SK-N-SH (cell line): ENCODE measurements around the gene HID1. TPM values are rescaled to one million over a fixed set of nuclear protein-coding genes. Genes with fewer than 3 reads are reported as not detected.

Experiments
- CTCF ChIA-PET: fragments of 300-600, 350-600 bp; formaldehyde crosslinking; extraction: SDS; loops from one replicate; lab custom pipeline; 2021; lab: Yijun Ruan, JAX
- POLR2A ChIA-PET: fragments of 350-600 bp; sonication (Branson Sonifier 250); formaldehyde crosslinking; extraction: SDS; loops from one replicate; lab custom pipeline; 2020; ENCODE audit warnings: antibody characterized with exemption, inconsistent platforms; lab: Yijun Ruan, JAX
- DNase-seq: peaks from one replicate; pipeline ENCODE4 v3.0.0; 2012
- H2AFZ ChIP-seq: fragments of 200-600 bp; sonication (generic); 2 replicates; pipeline ENCODE4 v1.8.1; 2016; ENCODE audit warnings: antibody characterized with exemption, mild to moderate bottlenecking, low read depth
- H3F3A ChIP-seq: fragments of 200-600 bp; sonication (generic); replicated peaks from 2 replicates; pipeline ENCODE3; 2016; ENCODE audit warnings: antibody characterized with exemption, mild to moderate bottlenecking; ENCODE audit not compliant: insufficient read depth
- H3K27ac ChIP-seq, 2 experiments: fragments of 200-500 bp in 1 of 2; fragments of 200-600 bp in 1 of 2; sonication (Bioruptor generic) in 1 of 2; sonication (generic), shearing (Covaris generic) in 1 of 2; 2 replicates each; pipeline versions ENCODE4 v1.5.1 to v1.6.1; 2014 to 2016; ENCODE audit warnings: low read depth in 2 of 2, inconsistent platforms in 1 of 2, low read length in 1 of 2, mild to moderate bottlenecking in 1 of 2, mixed read lengths in 1 of 2
- H3K27me3 ChIP-seq: fragments of 200-600 bp; sonication (generic), shearing (Covaris generic); 2 replicates; pipeline ENCODE4 v1.6.1; 2016; ENCODE audit warnings: mixed run types; ENCODE audit not compliant: insufficient read depth
- H3K36me3 ChIP-seq, 2 experiments: fragments of 200-500 bp in 1 of 2; fragments of 200-600 bp in 1 of 2; sonication (Bioruptor generic) in 1 of 2; sonication (generic) in 1 of 2; replicated peaks in 1 of 2; 2 replicates each; pipeline versions ENCODE3 to v1.5.1; 2014 to 2016; ENCODE audit warnings: low read length in 1 of 2, mild to moderate bottlenecking in 1 of 2; ENCODE audit not compliant: insufficient read depth in 2 of 2, control insufficient read depth in 1 of 2
- H3K4me1 ChIP-seq, 2 experiments: fragments of 200-500 bp in 1 of 2; fragments of 200-600 bp in 1 of 2; sonication (Bioruptor generic) in 1 of 2; sonication (generic), shearing (Covaris generic) in 1 of 2; 2 replicates each; pipeline versions ENCODE4 v1.5.1 to v1.6.1; 2014 to 2016; ENCODE audit warnings: low read depth in 1 of 2, low read length in 1 of 2, mixed run types in 1 of 2; ENCODE audit not compliant: insufficient read depth in 2 of 2, control insufficient read depth in 1 of 2
- H3K4me2 ChIP-seq: fragments of 200-600 bp; sonication (generic), shearing (Covaris generic); 2 replicates; pipeline ENCODE4 v1.6.1; 2017; ENCODE audit warnings: mixed run types
- H3K4me3 ChIP-seq, 2 experiments: fragments of 200-500 bp in 1 of 2; fragments of 200-600 bp in 1 of 2; sonication (Bioruptor generic) in 1 of 2; sonication (generic), shearing (Covaris generic) in 1 of 2; 2 replicates each; pipeline versions ENCODE4 v1.5.1 to v1.8.1; 2014 to 2016; ENCODE audit warnings: low read depth in 2 of 2, inconsistent platforms in 1 of 2, low read length in 1 of 2, mild to moderate bottlenecking in 1 of 2, mixed read lengths in 1 of 2, moderate library complexity in 1 of 2
- H3K79me2 ChIP-seq: fragments of 200-600 bp; sonication (generic); 2 replicates; pipeline ENCODE4 v1.8.1; 2017; ENCODE audit warnings: mild to moderate bottlenecking; ENCODE audit not compliant: insufficient read depth
- H3K9ac ChIP-seq: fragments of 200-600 bp; sonication (generic); 2 replicates; pipeline ENCODE4 v1.6.1; 2017; ENCODE audit warnings: mixed run types
- H3K9me2 ChIP-seq: fragments of 200-600 bp; sonication (generic); 2 replicates; pipeline ENCODE4 v1.6.1; 2017; ENCODE audit warnings: mixed run types
- H3K9me3 ChIP-seq: fragments of 200-600 bp; sonication (generic); 2 replicates; pipeline ENCODE4 v1.6.1; 2017; ENCODE audit warnings: mixed run types, mild to moderate bottlenecking, moderate library complexity
- H4K20me1 ChIP-seq: fragments of 200-600 bp; sonication (generic); 2 replicates; pipeline ENCODE4 v1.6.1; 2017; ENCODE audit warnings: mild to moderate bottlenecking, mixed run types; ENCODE audit not compliant: insufficient read depth
- GABPA ChIP-seq: IDR thresholded peaks from 2 replicates; pipeline ENCODE4 v1.4.0; 2012; ENCODE audit warnings: low read depth, mild to moderate bottlenecking
- IRF3 ChIP-seq: fragments of 150-350 bp; IDR thresholded peaks from 2 replicates; pipeline ENCODE4 v1.6.1; 2016; ENCODE audit warnings: mild to moderate bottlenecking, low read depth, low read length
- MAX ChIP-seq: IDR thresholded peaks from 2 replicates; pipeline ENCODE4 v1.4.0; 2012; ENCODE audit warnings: low read depth
- MXI1 ChIP-seq: IDR thresholded peaks from 2 replicates; pipeline ENCODE4 v1.6.1; 2012; ENCODE audit warnings: mild to moderate bottlenecking, low read depth, low read length, improper control_type of control experiment
- NFIC ChIP-seq: IDR thresholded peaks from 2 replicates; pipeline ENCODE4 v1.4.0; 2012; ENCODE audit warnings: borderline replicate concordance
- RCOR1 ChIP-seq: fragments of 150-350 bp; IDR thresholded peaks from 2 replicates; pipeline ENCODE4 v1.6.1; 2017; ENCODE audit warnings: antibody characterized with exemption, low read length
- RFX5 ChIP-seq: IDR thresholded peaks from 2 replicates; pipeline ENCODE4 v1.6.1; 2012; ENCODE audit warnings: mild to moderate bottlenecking, improper control_type of control experiment, low read length
- RXRA ChIP-seq: IDR thresholded peaks from 2 replicates; pipeline ENCODE4 v1.4.0; 2012; ENCODE audit warnings: low read depth, mild to moderate bottlenecking, borderline replicate concordance
- TCF12 ChIP-seq: IDR thresholded peaks from 2 replicates; pipeline ENCODE4 v1.4.0; 2012
- TEAD4 ChIP-seq: IDR thresholded peaks from 2 replicates; pipeline ENCODE4 v1.4.0; 2012; ENCODE audit warnings: mild to moderate bottlenecking, borderline replicate concordance; ENCODE audit not compliant: insufficient read depth
- USF1 ChIP-seq: IDR thresholded peaks from 2 replicates; pipeline ENCODE4 v1.4.0; 2012; ENCODE audit warnings: low read depth, borderline replicate concordance
- YY1 ChIP-seq: IDR thresholded peaks from 2 replicates; pipeline ENCODE4 v1.4.0; 2012; ENCODE audit warnings: low read depth, mild to moderate bottlenecking
- WGBS: methylation state at CpG from one replicate; pipeline ENCODE4 v1.1.6; 2017; ENCODE audit warnings: low lambda C conversion rate; 5-methylcytosine and 5-hydroxymethylcytosine counted together
- polyA plus RNA-seq, 3 experiments: library from polyadenylated mRNA; depleted of rRNA; stranded (reverse); fragments of >200 nt; gene quantifications; 2 replicates each; pipeline ENCODE4 v1.2.3, GENCODE V29; 2012

The HID1 gene
- polyA plus RNA-seq, 1 of the 3 experiments (the other 2 are of a cell fraction), result 2.5 TPM

GRCh38 chr17:75005291-75005690 lies 32.7 kb upstream of the HID1 start:
- no peak for TF ChIP-seq MAX
- TF ChIP-seq RFX5, result no peak
- no peak for TF ChIP-seq YY1
- TF ChIP-seq TEAD4, result no peak
- no peak for TF ChIP-seq RCOR1
- no peak for TF ChIP-seq IRF3
- TF ChIP-seq, all 33 proteins: peak for 0
- no peak for DNase-seq
- Histone ChIP-seq H4K20me1 (no peaks in the 10 kb centered on the region), H3K4me3 (no peak overlapping the region), H3K4me1 (peaks cover 0 to 1% of the 10 kb centered on the region in 2 experiments; a peak in 1 of 4 replicates), H3K9ac (no peak overlapping the region), H3K36me3 (peaks cover 18 to 32% of the 10 kb centered on the region in 2 experiments), H2AFZ (no peak overlapping the region), H3K9me2 (no peaks in the 10 kb centered on the region), H3K27ac (no peak overlapping the region), H3K4me2 (no peak overlapping the region), H3K79me2 (no peaks in the 10 kb centered on the region), H3K27me3 (no peaks in the 10 kb centered on the region), H3K9me3 (no peaks in the 10 kb centered on the region), H3F3A (no peaks in the 10 kb centered on the region)
- POLR2A ChIA-PET, result interaction anchor here (0.6 to 5.3 kb wide), 3 partner anchors 16 to 831 kb away, joined by 3 to 23 read pairs (median 3); no protein-coding TSS in a partner anchor
- CTCF ChIA-PET, result interaction anchor here (0.7 to 19.8 kb wide), 7 partner anchors 8 to 85 kb away, joined by 3 to 295 read pairs (median 3); no protein-coding TSS in a partner anchor
- WGBS, result 94% methylated on average over 8 of the region's 8 CpGs

- H3K27ac ChIP-seq, result no peak overlapping the region
- no peaks in the 10 kb centered on the region for H3K9me2 ChIP-seq
- no peak overlapping the region for H3K9ac ChIP-seq
- no peaks in the 10 kb centered on the region for H3K9me3 ChIP-seq
- H3K4me2 ChIP-seq, result no peak overlapping the region
- H3K36me3 ChIP-seq, result peaks cover 23 to 32% of the 10 kb centered on the region in 2 experiments
- WGBS, result 98% methylated on average over 3 of the region's 3 CpGs
- ChIA-PET CTCF (interaction anchor here (1.0 to 19.8 kb wide), 5 partner anchors 8 to 44 kb away, joined by 3 to 295 read pairs (median 4); partner anchors contain the start of gene MRPL58), POLR2A (interaction anchor here (5.3 kb wide), 1 partner anchor 15 kb away, joined by 23 read pairs; no protein-coding TSS in a partner anchor)
- H2AFZ ChIP-seq, result no peak overlapping the region
- no peaks in the 10 kb centered on the region for H3K4me1 ChIP-seq
- H4K20me1 ChIP-seq, result no peaks in the 10 kb centered on the region
- TF ChIP-seq GABPA (no peak), MAX (no peak), RXRA (no peak), MXI1 (no peak), NFIC (no peak), USF1 (no peak), TCF12 (no peak)
- no peaks in the 10 kb centered on the region for H3K79me2 ChIP-seq
- H3F3A ChIP-seq, result no peaks in the 10 kb centered on the region
- no peak overlapping the region for H3K4me3 ChIP-seq
- H3K27me3 ChIP-seq, result no peaks in the 10 kb centered on the region
- no peak for DNase-seq
Measured at GRCh38 chr17:75004371-75004770, 31.8 kb upstream of the HID1 start.
